Gastrocnemius medialis (tissue), 4 donors: ENCODE results near the gene PTPRT. TPM values are rescaled to one million over a fixed set of nuclear protein-coding genes. Genes with fewer than 3 reads are reported as not detected.

Experiments used
- ATAC-seq, 2 donors: fragments of 150-250 bp; one replicate each; pipeline ENCODE4 v1.9.1; 2016
- DNase-seq, 2 donors: peaks; one replicate each; pipeline ENCODE4 v3.0.0-alpha.2; 2019
- H3K27ac ChIP-seq, 4 donors: fragments of 200-600 bp; sonication (generic); 1 replicate in 1 of 4; 2 replicates in 3 of 4; pipeline ENCODE4 v1.5.1; 2016 to 2018; ENCODE audit warnings: mild to moderate bottlenecking in 2 of 4, moderate library complexity in 1 of 4
- H3K27me3 ChIP-seq, 3 donors: fragments of 200-600 bp; sonication (generic) in 2 of 3; 1 replicate in 1 of 3; 2 replicates in 2 of 3; pipeline versions ENCODE4 v1.5.1 to v1.6.0; 2016 to 2019; ENCODE audit warnings: mild to moderate bottlenecking in 1 of 3, moderate library complexity in 1 of 3
- H3K36me3 ChIP-seq, 2 donors: fragments of 200-600 bp; sonication (generic) in 1 of 2; one replicate each; pipeline ENCODE4 v1.5.1; 2017 to 2018
- H3K4me1 ChIP-seq, 2 donors: fragments of 200-600 bp; sonication (generic) in 1 of 2; one replicate each; pipeline ENCODE4 v1.5.1; 2016 to 2017; ENCODE audit warnings: mild to moderate bottlenecking in 2 of 2
- H3K4me3 ChIP-seq, 4 donors: fragments of 200-600 bp; sonication (generic) in 3 of 4; 1 replicate in 1 of 4; 2 replicates in 3 of 4; pipeline ENCODE4 v1.5.1; 2016 to 2019; ENCODE audit warnings: mild to moderate bottlenecking in 2 of 4
- H3K9me3 ChIP-seq, 3 donors: fragments of 200-600 bp; sonication (generic) in 2 of 3; 1 replicate in 1 of 3; 2 replicates in 2 of 3; pipeline ENCODE4 v1.5.1; 2016 to 2019
- POLR2A ChIP-seq, 2 donors: fragments of 450-650 bp; IDR thresholded peaks; one replicate each; pipeline ENCODE4 v1.6.1; 2017; ENCODE audit warnings: antibody characterized with exemption in 2 of 2, mild to moderate bottlenecking in 2 of 2, moderate library complexity in 2 of 2
- in situ Hi-C, 4 donors: fragments of 200-750 bp; cut with MboI; loops; one replicate each; pipeline versions ENCODE4 v1.15.0 to v1.8.0; 2017; ENCODE audit warnings: low sequenced_read_pairs in 4 of 4
- intact Hi-C: fragments of 100-400 bp; cut with DNase I; formaldehyde crosslinking; loops from one replicate; pipeline ENCODE4 v1.15.1; 2023; ENCODE audit warnings: low total_unique reads
- total RNA-seq, 4 donors: library from RNA; depleted of rRNA; stranded (reverse); fragments of >200 nt; gene quantifications; one replicate each; pipeline versions ENCODE4 v1.1.0 to v1.2.3, GENCODE V29; 2016
- TF ChIP-seq, protein P1 (sequence below), 5 experiments: fragments of 450-650 bp in 3 of 5; fragments of 200-600 bp in 2 of 5; sonication (generic) in 2 of 5; IDR thresholded peaks in 4 of 5; conservative IDR thresholded peaks in 1 of 5; 1 replicate in 4 of 5; 2 replicates in 1 of 5; pipeline ENCODE4 v1.5.1; 2016 to 2019; ENCODE audit warnings: antibody characterized with exemption in 5 of 5, mild to moderate bottlenecking in 3 of 5, moderate library complexity in 3 of 5

Gene PTPRT
- total RNA-seq, 4 donors from 2014 or later: not detected

DNA sequence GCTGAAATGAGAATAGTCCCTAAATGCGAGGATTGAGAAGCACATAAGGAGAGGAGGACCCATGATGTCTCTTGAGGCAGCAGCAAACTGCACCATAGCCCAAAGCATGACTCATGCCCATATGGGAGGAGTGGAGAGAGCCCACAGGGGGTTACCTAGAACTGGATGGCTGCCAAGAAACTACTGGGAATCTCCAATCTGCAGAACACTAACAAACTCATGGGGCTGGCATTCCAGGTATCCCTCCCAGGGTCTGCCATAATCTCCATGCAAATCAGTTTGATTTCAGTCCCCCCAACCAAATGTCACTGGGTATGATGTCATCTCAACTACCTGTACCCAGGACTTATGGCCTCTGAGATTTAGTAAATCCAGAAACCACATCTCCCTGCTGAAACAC lies 410.5 kb downstream of the PTPRT start:
- Histone ChIP-seq H3K4me1 (no peaks in the 10 kb centered on the region), H3K9me3 (no peaks in the 10 kb centered on the region), H3K36me3 (no peaks in the 10 kb centered on the region), H3K27ac (no peak overlapping the region), H3K27me3 (no peaks in the 10 kb centered on the region), H3K4me3 (no peak overlapping the region)
- in situ Hi-C loops: no loop called here
- ATAC-seq (no peak), DNase-seq (no peak)
- intact Hi-C loops: no loop called here
- TF ChIP-seq POLR2A (IDR thresholded peaks at IDR 0.05): no peak
- TF ChIP-seq, protein P1, sequence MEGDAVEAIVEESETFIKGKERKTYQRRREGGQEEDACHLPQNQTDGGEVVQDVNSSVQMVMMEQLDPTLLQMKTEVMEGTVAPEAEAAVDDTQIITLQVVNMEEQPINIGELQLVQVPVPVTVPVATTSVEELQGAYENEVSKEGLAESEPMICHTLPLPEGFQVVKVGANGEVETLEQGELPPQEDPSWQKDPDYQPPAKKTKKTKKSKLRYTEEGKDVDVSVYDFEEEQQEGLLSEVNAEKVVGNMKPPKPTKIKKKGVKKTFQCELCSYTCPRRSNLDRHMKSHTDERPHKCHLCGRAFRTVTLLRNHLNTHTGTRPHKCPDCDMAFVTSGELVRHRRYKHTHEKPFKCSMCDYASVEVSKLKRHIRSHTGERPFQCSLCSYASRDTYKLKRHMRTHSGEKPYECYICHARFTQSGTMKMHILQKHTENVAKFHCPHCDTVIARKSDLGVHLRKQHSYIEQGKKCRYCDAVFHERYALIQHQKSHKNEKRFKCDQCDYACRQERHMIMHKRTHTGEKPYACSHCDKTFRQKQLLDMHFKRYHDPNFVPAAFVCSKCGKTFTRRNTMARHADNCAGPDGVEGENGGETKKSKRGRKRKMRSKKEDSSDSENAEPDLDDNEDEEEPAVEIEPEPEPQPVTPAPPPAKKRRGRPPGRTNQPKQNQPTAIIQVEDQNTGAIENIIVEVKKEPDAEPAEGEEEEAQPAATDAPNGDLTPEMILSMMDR (IDR thresholded peaks at IDR 0.05 in 4 of 5, conservative IDR thresholded peaks at IDR 0.05 in 1 of 5): no peak

DNA sequence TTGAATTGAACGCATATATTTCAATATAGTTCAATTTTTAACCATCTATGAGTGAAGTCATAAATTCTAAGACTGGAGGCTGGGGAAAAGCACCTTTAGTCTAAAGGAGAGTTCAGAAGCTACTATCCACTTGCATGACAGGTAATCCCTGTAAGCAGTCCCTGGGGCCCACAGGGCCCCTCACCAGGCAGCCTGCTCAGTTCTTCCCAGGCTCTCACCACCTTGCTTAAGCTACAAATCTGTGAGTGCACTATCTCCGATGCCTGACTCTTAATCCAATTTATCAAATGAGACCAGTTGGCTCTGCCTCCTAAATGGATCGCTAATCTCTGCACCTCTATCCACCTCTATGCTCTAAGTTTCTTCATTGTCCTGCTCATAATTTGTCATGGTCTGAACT lies 413.8 kb downstream of the PTPRT start:
- no peaks in the 10 kb centered on the region for H3K9me3 ChIP-seq
- in situ Hi-C loops: no loop called here
- no peak overlapping the region for H3K4me3 ChIP-seq

DNA sequence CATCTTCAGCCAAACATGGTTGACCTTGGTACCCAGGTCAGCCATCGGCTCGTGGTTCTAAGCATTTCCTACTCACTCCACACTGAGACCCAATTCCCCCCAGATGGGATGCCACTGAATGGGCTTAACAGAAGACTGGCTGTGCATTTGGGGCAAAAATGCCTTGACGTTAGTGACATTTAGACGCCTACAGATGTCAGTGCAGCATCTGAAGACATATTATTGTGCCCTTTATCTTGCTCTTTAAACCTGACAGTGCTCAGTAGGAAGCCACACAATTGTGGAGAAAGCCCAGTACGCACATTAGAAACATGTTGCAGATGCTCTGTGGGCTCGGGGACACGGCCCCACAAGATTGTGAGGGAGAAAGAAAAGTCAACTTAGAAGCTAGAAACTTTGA lies 414.7 kb downstream of the PTPRT start:
- Histone ChIP-seq H3K4me3 (no peak overlapping the region), H3K27me3 (no peaks in the 10 kb centered on the region), H3K9me3 (no peaks in the 10 kb centered on the region), H3K27ac (no peak overlapping the region), H3K4me1 (no peaks in the 10 kb centered on the region), H3K36me3 (no peaks in the 10 kb centered on the region)
- intact Hi-C loops: no loop called here
- in situ Hi-C loops: no loop called here
- no peak for ATAC-seq
- TF ChIP-seq POLR2A (IDR thresholded peaks at IDR 0.05): no peak
- TF ChIP-seq, protein P1 (IDR thresholded peaks at IDR 0.05 in 4 of 5, conservative IDR thresholded peaks at IDR 0.05 in 1 of 5): no peak
- DNase-seq: no peak

More for the DNA sequence above, 413.8 kb downstream of the PTPRT start:
- Histone ChIP-seq H3K27ac (no peak overlapping the region), H3K4me1 (no peaks in the 10 kb centered on the region), H3K27me3 (no peaks in the 10 kb centered on the region), H3K36me3 (no peaks in the 10 kb centered on the region)
- intact Hi-C loops: no loop called here
- ATAC-seq (no peak), DNase-seq (no peak)
- no peak for TF ChIP-seq POLR2A (IDR thresholded peaks at IDR 0.05)
- TF ChIP-seq, protein P1 (IDR thresholded peaks at IDR 0.05 in 4 of 5, conservative IDR thresholded peaks at IDR 0.05 in 1 of 5): no peak

DNA sequence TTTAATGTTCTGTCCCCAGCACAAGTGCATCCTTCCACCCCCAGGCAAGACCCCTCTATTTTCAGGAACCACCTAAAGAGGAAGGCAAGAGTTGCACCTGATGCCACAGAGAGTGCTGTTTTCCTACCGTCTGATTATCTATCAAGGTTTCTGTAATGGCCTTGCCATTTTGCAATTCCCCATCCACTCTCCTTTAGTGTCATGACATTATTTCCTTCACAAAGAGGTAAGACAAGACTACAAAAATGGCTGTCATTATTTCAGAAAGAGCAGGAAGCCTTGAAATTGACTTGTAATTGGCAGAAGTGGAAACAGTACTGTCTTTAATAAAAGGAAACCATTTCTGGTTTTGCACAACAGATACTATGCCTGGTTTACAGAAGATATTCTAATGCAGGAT lies 426.7 kb downstream of the PTPRT start:
- DNase-seq (no peak), ATAC-seq (no peak)
- no peak for TF ChIP-seq POLR2A (IDR thresholded peaks at IDR 0.05)
- TF ChIP-seq, protein P1 (IDR thresholded peaks at IDR 0.05 in 4 of 5, conservative IDR thresholded peaks at IDR 0.05 in 1 of 5): no peak
- Histone ChIP-seq H3K9me3 (no peaks in the 10 kb centered on the region), H3K27ac (no peak overlapping the region), H3K4me3 (no peak overlapping the region), H3K27me3 (no peaks in the 10 kb centered on the region), H3K4me1 (no peaks in the 10 kb centered on the region), H3K36me3 (no peaks in the 10 kb centered on the region)
- in situ Hi-C loops: no loop called here
- intact Hi-C loops: no loop called here

DNA sequence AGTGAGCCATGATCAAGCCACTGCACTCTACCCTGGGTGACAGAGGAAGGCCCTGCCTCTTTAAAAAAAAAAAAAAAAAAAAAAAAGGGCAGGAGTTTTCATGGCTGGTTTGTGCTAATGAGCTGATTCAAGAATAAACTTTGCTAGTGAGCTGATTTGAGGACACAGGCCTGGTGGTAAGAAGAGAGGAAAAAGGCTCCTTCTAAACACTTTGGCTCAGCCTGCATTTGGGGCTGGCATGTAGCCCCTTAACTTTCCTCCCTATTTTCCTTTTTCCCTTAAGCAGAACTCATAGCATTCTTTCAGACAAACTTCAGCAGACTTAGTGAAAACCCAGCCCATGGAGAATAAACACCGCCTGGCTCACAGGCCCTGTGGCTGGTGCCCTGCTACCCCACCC lies 432.7 kb downstream of the PTPRT start:
- Histone ChIP-seq H3K9me3 (no peaks in the 10 kb centered on the region), H3K27me3 (no peaks in the 10 kb centered on the region), H3K36me3 (no peaks in the 10 kb centered on the region), H3K27ac (no peak overlapping the region), H3K4me1 (no peaks in the 10 kb centered on the region), H3K4me3 (no peak overlapping the region)
- in situ Hi-C loops: no loop called here
- TF ChIP-seq, protein P1 (IDR thresholded peaks at IDR 0.05 in 4 of 5, conservative IDR thresholded peaks at IDR 0.05 in 1 of 5): no peak
- no peak for TF ChIP-seq POLR2A (IDR thresholded peaks at IDR 0.05)
- no peak for DNase-seq
- no peak for ATAC-seq
- intact Hi-C loops: no loop called here
